Inflammatory macrophage treated with lipopolysaccharide for 1 hour (primary cell): Measurements from ENCODE around the gene BRCA1.
"Not testable (repeated sequence)": the region's sequence is repeated elsewhere in the genome, so short reads cannot be mapped to it uniquely, and the experiment has no call there.

ENCODE experiments used
- DNase-seq, 2 donors: peaks; one replicate each; pipeline ENCODE4 v3.0.0-alpha.2; 2020 to 2022

BRCA1 gene

DNA sequence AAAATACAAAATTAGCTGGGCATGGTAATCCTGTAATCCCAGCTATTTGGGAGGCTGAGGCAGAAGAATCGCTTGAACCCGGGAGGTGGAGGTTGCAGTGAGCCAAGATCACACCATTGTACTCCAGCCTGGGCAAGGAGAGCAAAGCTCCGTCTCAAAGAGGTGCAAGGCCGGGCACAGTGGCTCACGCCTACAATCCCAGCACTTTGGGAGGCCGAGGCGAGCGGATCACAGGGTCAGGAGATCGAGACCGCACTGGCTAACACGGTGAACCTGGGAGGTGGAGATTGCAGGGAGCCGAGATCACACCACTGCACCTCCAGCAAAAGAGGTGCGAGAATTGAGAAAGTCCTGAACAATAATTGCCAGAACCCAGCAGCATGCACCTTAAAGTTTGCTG lies 124.3 kb downstream of the BRCA1 start:
- DNase-seq: not testable (repeated sequence)

DNA sequence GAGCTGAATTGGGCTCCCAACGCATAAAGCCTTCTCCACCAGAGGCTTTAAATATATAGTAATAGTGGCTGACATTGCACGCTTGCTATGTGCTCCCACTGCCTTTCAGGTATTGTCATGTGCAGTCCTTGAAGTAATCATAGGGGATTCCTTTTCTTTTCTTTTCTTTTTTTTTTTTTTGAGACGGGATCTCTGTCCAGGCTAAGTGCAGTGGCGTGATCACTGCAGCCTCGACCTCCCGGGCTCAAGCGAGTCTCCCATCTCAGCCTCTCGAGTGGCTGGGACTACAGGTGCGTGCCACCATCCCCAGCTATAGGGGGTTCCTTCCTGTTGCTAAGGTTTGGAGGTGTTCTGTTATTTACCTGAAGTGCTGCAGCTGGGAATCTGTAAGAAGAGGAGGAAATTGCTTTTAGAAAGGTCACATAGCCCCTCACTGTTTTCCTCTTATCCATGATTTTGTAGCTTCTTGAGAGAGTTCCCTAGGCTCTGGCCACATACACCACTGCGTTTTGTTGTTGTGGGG lies 126.1 kb downstream of the BRCA1 start:
- no peak for DNase-seq

DNA sequence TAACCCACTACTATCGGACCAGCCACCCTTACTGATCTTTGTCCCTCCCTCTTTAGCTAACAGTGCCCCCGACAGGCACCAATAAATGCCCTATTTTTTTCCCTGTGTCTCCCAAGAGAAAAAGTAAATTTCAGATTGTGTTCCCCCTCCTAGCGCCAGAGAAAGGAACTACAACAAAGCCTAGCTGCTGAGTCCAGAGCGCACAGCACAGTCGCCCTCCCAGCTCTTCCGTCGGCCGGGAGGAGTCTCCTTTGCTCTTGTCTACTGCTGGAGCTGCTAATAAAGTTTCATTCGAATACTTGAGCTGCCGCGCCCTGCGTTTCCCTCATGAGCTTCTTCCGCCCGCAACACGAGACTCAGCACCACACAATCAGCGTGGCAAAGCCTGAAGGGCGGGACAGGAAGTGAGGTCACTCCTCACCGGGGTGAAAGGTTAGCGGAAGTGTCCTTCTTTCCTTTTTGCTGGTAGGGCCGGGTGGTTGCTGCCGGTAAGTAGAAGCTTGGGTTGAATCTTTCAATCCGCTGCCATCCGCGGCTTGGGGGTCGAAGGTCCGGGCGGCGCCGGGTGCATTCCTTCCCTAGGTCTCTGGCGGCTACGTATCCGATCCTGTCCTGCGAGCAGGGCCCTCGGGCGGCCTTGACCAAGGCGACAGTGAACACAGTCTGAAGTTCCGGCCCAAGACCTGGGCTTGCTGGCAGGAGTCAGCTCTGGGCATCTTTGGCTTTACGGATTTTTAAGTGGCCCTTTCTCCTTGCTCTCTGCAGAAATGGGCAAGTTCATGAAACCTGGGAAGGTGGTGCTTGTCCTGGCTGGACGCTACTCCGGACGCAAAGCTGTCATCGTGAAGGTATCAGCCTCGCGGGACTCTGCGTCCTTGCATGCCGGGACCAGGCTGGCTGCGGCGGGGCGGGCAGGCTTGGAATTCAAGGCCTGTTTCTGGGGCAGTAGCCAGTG lies 126.9 kb downstream of the BRCA1 start, which contains the start of gene RPL27:
RPL27 (plus strand) TSS at position 436 of the 955 bp plus-strand sequence; CDS start at position 768, 332 bp downstream.
- DNase-seq: peak; percentile 99 to 100

DNA sequence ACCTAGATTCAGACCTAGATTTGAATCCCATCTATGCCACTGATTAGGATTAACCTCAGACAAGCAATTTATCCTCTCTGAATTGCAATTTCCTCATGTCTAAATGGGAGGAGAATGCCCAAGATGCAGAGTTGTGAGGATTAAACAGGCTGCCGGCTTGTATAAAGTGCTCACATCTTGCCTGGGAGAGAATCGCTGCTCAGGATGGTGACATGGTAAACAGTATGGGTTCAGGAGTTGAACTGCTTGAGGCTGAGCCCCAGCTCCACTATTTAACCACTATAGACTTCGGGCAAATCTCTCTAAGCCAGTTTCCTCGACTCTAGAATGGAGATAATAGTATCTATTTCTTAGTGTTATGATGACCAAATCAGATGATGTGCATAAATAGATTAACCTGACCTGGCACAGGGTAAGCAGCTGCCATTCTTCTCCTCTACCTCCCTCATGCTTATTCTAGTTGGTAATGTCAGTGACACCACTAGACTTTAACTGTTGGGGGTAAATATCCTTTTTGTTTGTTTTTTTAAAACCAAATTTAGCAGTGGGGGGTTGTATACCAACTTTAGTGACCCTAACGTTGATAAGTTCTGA lies 127.7 kb downstream of the BRCA1 start:
- DNase-seq: no peak
